ENCODE measurements around the gene PRMT2. TPM values are rescaled to one million over a fixed set of nuclear protein-coding genes. Genes with fewer than 3 reads are reported as not detected.

Gene PRMT2
- total RNA-seq, 1 donor from 2014 or later: 144 TPM

DNA sequence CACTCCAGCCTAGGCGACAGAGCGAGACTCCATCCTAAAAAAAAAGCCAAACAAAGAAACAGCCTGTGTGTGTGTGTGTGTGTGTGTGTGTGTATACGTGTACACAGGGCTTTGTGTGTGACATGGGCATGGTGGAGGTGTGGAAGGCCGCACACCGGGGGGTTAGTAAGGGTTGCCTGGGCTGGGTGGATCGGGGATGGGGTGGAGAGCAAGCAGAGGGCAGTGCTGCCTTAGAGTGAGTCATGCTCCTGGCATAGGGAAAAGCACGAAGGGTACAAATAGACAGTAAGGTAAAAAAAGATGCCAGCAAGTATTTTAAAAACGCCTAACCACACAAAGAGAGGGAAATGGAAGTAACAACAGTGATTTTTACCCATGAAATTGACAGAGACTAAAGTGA is 6.2 kb downstream of the PRMT2 start:
- DNase-seq (ENCODE audit: low read depth, low spot score): no peak

DNA sequence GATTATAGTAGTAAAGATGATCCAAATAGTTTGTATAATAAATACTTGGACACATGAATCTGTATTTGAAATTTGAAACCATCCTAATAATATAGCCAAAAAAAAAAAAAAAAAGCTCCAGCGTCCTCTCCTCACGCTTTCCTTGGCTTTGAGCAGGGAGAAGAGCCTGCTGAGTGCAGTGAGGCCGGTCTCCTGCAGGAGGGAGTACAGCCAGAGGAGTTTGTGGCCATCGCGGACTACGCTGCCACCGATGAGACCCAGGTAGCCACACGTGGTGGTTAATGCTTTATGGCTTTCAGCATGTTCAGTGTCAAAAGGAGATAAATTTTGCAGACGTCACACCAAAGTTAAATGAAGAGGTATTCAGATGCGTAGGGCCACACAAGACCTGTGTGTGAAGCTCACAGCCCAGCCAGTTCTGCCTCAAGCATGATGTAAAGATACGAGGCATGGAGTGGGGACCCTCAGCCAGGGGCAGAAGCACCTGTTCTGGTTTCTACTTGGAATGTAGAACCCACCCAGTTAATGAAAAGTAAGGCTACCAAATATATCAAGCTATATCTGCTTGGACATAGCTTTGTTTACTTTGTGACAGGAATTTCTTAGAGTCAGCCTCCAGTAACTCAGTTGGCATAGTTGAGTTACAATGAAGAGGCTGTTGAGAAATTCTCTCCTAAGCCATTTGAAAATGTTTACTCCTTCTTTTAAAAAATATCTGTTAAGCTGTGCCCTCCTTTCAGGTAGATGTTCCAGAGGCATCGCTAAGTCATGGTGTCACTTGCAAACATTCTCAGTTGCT is 8.1 kb downstream of the PRMT2 start:
- DNase-seq (ENCODE audit: low read depth, low spot score): no peak

DNA sequence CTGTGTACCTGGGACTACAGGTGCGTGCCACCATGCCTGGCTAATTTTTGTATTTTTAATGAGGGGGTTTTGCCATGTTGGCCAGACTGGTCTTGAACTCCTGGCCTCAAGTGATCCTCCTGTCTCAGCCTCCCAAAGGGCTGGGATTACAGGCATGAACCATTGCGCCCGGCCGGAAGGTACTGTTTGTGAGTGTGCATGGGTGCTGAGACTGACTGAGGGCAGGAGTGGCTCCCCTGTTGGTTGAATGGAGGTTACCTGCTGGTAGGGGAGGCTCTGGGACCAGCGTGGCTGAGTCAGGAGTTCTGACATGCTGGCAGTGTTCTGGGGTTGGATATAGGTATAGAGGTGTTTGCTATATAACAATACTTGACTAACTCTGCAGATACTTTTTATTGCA is 10.4 kb downstream of the PRMT2 start:
- DNase-seq (ENCODE audit: low read depth, low spot score): no peak

GRCh38 chr21:46646541-46647154 is 11.2 kb downstream of the PRMT2 start:
- no peak for DNase-seq (ENCODE audit: low read depth, low spot score)

GRCh38 chr21:46648539-46648938 is 13.1 kb downstream of the PRMT2 start:
- DNase-seq (ENCODE audit: low read depth, low spot score): no peak

GRCh38 chr21:46649356-46649755 is 13.9 kb downstream of the PRMT2 start:
- no peak for DNase-seq (ENCODE audit: low read depth, low spot score)

- no peak for DNase-seq (ENCODE audit: low read depth, low spot score)
These were observed 15.1 kb downstream of the PRMT2 start for GRCh38 chr21:46650476-46651098.

DNA sequence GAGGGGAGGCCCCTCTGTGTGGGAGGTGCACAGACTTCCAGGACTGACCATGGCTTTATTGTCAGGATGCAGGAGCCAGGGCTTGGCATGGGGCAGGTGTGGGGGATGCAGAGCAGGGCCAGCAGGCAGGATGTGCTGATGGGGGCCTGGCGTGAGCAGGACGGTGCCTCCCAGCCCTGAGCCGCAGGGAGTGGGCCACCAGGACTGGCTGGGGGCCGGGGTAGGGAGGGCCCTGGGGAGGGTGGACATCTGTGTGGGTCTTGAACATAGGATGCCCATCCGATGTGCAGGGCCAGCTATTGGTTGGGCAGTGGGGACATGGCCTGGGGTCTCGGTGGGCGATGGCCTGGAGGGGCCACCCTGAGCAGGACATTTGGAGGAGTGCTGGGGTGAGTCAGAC is 15.6 kb downstream of the PRMT2 start:
- no peak for DNase-seq (ENCODE audit: low read depth, low spot score)

GRCh38 chr21:46655230-46655629 is 19.8 kb downstream of the PRMT2 start:
- no peak for DNase-seq (ENCODE audit: low read depth, low spot score)

DNA sequence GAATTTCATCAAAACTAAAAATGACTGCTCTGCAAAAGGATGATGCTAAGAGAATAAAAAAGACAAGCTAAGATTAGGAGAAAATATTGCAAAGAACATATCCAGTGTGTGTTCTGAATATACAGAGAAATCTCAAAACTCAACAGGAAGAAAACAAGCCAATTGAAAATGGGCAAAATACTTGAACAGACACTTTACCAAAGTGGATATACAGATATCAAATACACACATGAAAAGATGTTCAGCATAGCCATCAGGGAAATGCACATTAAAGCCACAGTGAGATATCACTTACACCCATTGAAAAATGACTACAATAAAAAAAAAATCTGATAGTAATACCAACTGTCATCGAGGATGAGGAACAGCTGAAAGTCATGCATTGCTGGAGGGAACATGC is 21.3 kb downstream of the PRMT2 start:
- no peak for DNase-seq (ENCODE audit: low read depth, low spot score)

DNA sequence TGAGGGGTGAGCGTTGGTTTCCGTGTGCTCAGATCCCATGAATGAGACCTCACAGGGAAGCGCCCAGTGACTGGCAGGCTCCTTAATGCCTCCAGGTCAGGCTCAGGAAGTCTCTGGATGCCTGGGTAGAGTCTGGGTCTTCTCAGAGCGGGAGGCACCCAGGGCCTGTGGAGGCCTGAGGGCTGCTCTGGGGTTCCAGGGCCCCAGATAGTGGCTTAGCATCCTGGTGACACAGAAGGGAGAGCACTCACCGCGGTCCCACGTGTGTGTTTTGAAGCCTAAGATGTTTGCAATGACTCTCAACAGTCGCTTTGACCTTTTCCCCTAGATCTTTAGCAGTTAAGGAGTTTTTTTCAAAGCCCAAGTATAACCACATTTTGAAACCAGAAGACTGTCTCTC is 25.0 kb downstream of the PRMT2 start:
- DNase-seq (ENCODE audit: low read depth, low spot score): no peak

GRCh38 chr21:46661211-46661625 is 25.7 kb downstream of the PRMT2 start:
- DNase-seq (ENCODE audit: low read depth, low spot score): no peak

GRCh38 chr21:46661642-46662366 is 26.3 kb downstream of the PRMT2 start:
- no peak for DNase-seq (ENCODE audit: low read depth, low spot score)

- DNase-seq (ENCODE audit: low read depth, low spot score): no peak
These were observed 26.8 kb downstream of the PRMT2 start for GRCh38 chr21:46662367-46662654.

DNA sequence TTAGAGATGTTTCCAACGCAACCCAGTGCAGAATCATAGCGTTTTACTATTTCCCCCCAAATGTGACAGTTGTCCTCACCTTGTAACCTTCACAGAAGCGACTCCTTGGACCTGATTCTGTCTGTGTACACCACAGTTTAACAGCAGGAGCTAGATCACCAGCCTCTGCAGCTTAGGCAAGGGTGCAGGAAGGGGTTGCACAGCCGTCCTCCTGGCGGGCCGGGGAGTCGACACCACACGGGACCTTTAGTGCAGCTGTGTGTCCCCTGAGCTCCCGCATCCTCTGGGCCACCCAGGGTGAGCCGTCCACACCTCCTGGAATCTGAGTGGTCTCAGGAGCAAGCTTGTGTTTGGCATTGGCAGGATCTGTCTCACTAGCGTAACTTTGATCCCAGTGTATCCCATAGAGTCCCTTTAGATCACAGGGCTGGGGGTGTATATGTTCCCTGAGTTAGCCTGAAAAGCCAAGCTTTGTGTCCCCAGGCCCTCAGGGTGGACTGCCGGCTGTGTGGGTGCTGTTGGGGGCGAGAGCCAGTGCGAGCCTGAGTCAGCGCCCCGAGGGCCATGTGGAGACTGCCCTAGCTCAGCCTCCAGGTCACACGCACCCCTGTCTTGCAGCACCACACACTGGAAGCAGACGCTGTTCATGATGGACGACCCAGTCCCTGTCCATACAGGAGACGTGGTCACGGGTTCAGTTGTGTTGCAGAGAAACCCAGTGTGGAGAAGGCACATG is 27.5 kb downstream of the PRMT2 start:
- DNase-seq (ENCODE audit: low read depth, low spot score): no peak

- DNase-seq (ENCODE audit: low read depth, low spot score): no peak
These were observed 28.3 kb downstream of the PRMT2 start for GRCh38 chr21:46663754-46664153.

- DNase-seq (ENCODE audit: low read depth, low spot score): no peak
These were observed 29.0 kb downstream of the PRMT2 start for GRCh38 chr21:46664316-46664995.

DNA sequence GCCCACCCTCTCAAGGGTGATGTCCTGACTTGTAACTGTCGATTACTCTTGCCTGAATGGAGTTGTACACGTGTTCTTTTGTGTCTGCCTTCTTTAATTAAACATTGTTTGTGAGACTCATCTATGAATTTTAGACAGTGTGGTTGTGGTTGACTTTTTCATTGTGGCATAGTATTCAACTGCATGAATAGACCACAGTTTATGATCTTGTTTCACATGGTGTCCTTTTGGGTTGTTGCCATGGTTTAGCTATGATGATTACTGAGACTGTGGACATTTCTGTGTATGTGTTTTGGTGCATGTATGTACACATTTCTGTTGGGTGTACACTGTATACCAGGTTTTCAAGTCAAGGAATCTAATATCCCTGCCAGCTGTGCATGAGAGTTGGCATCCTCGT is 30.1 kb downstream of the PRMT2 start:
- DNase-seq (ENCODE audit: low read depth, low spot score): no peak

GRCh38 chr21:46666941-46667740 is 31.7 kb downstream of the PRMT2 start:
- no peak for DNase-seq (ENCODE audit: low read depth, low spot score)

DNA sequence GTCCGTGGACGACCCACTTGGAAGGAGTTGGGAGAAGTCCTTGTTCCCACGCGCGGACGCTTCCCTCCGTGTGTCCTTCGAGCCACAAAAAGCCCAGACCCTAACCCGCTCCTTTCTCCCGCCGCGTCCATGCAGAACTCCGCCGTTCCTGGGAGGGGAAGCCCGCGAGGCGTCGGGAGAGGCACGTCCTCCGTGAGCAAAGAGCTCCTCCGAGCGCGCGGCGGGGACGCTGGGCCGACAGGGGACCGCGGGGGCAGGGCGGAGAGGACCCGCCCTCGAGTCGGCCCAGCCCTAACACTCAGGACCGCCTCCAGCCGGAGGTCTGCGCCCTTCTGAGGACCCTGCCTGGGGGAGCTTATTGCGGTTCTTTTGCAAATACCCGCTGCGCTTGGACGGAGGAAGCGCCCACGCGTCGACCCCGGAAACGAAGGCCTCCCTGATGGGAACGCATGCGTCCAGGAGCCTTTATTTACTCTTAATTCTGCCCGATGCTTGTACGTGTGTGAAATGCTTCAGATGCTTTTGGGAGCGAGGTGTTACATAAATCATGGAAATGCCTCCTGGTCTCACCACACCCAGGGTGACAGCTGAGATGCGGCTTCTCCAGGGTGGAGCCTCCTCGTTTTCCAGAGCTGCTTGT is 32.4 kb downstream of the PRMT2 start:
- no peak for DNase-seq (ENCODE audit: low read depth, low spot score)

Data from pulmonary artery endothelial cell (primary cell).